ENCODE data around the gene CFAP119.
"Not testable (repeated sequence)": the region's sequence is repeated elsewhere in the genome, so short reads cannot be mapped to it uniquely, and the experiment has no call there.

Gene CFAP119

DNA sequence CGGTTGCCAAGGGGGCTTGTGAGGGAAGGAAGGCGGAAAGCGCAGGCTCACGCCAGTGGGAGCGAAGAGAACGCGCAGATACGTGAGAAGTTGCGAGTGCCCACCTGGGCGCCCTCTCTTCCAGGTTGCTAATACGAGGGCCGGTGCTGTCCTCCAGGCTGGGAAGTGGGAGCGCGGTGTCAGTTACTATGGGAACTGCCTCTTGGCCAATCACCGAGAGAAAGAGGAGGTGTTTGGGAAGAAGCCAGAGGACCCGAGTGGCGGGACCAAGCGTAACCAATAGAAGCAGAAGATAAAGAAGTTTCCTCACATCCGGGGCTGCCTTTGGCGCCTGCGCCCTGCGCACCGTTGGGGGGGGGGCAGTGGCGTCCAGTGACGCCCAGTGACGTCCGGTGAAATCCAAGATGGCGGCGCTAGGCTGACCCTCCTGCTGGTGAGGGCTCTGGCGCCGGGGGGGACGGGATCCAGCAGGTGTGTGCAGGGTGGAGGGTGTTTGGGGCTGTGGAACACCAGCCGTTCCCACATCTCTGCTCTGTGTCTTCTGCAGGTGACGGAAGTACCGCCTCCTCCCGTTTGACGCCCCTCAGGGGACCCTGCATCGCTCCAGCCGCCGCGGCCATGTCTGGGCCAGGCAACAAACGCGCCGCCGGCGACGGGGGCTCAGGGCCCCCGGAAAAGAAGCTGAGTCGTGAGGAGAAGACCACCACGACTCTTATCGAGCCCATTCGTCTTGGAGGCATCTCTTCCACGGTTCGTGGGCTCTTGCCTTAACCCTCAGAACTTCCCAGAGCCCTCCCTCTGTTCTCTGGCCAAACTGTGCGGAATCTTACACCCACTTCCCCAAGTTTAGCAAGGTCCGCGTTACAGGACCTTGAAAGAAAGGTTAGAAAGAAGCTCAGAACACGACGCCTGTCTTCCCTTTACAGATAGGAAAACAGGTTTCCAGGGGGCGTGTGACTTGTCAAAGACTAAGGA lies at the start of gene CFAP119, which contains the start of gene RNF40:
Gene CFAP119, minus strand, starts transcription at position 135 of the 975 bp plus-strand sequence. CDS start 314 bp downstream, outside the sequence.
Gene RNF40, plus strand, starts transcription at position 395 of the 975 bp plus-strand sequence. Its CDS starts 224 bp downstream, at position 619.
- peak; percentile 91 to 95 for DNase-seq

- not testable (repeated sequence) for DNase-seq
Observed at GRCh38 chr16:30809675-30810074, 47.8 kb upstream of the CFAP119 start.

- not testable (repeated sequence) for DNase-seq
Observed at GRCh38 chr16:30808890-30809426, 47.1 kb upstream of the CFAP119 start.

- no peak for DNase-seq
Observed at GRCh38 chr16:30808146-30808545, 46.3 kb upstream of the CFAP119 start.

DNA sequence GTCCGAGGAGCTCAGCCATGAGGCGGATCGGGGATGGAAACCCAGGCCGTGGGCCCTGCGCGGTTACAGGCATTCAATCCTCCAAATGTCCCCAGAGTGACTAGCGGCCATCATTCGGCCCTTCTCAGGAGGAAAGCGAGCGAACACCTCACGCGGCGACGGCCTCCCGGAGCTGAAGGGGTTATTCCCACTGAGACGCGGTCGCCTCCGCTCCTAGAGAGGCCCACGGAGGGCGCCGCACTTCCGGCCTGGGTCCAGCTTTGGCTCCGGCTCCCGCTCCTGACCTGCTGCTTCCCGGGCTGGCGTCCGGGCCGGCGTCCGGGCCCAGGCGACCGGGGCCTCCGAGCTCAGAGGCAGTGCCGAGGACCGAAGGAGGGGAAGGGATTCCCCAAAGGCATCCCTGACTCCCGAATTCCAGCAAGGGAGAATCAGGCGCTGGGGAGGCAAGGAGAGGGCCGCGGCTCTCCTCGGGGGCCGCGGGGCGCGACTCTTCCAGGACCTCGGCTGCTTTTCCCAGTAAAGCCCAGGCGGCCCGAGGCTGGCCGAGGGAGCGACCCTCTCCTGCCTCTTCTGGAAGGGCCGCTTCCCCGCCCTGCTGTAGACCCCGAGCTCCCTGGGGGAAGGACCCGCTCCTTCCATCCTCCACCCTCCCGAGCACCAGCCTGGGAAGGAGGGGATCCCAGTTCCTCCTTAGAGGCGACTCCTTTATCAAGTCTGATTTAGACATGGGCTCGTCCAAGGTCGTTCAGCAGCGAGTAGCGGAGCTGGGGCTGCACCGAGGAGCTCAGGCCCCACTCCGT lies 43.7 kb upstream of the CFAP119 start:
- peak; percentile 53 to 56 for DNase-seq

DNA sequence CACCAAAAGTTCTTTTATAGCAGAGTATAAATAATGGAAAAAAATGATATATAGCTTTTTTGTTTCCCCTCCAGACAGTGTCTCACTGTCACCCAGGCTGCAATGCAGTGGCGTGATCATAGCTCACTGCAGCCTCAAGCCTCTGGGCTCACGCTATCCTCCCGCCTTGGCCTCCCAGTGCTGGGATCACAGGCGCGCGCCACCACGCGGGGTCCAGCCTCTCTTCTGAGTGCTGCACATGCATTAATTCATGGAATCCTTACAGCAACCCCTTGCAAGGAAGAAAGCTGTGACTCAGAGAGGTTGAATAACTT lies 43.2 kb upstream of the CFAP119 start:
- DNase-seq: no peak

DNA sequence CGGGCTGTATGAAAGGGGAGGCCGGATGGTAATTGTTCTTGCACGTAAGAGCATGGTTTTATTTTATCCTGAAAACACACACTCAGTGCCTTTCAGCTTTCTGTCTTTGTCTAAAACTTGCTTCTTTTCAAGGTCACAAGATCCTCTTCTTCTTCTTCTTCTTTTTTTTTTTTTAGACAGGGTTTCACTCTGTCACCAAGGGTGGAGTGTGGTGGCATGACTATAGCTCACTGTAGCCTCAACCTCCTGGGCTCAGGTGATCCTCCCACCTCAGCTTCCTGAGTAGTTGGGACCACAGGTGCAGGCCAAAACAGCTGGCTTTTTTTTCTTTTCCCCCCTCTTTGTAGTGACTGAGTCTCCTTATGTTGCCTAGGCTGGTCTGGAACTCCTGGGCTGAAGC lies 41.1 kb upstream of the CFAP119 start:
- DNase-seq: no peak

GRCh38 chr16:30797670-30798309 lies 35.9 kb upstream of the CFAP119 start:
- DNase-seq: no peak

GRCh38 chr16:30794634-30795033 lies 32.8 kb upstream of the CFAP119 start:
- DNase-seq: no peak

GRCh38 chr16:30793508-30794069 lies 31.7 kb upstream of the CFAP119 start:
- no peak for DNase-seq

DNA sequence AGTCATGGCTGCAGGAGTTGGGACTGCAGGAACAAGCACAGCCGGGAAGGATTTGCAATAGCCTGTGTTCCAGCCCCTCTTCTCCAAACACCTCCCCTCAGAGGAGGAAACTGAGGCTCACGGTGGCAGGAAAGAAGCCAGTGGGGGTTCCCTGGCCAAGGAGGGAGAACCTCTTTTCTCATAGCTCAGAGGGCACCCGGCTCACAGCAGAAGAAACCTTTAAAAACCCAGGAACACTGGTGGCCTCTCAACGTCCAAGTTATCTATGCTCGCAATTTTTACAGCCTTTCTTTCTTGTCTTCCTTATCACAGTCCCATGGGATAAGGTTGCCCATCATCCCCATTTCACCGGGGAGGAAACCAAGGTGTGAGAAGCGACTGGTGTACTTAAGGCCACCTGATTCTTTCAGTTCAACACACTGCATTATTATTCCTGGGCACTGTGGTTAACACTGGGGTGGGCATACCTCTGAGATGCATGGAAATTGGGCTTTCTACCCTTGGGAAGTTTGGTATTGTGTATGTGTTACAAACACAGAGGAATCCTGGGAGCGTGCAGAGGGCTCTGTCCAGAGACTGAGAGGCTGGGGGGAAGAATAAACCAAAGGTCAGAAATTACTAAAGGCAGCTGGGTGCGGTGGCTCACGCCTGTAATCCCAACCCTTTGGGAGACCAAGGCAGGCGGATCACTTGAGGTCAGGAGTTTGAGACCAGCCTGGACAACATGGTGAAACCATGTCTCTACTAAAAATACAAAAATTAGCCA lies 25.9 kb upstream of the CFAP119 start:
- no peak for DNase-seq

- peak; percentile 23 to 41 for DNase-seq
Observed at GRCh38 chr16:30786936-30787612, 25.2 kb upstream of the CFAP119 start, which contains the start of gene ZNF629. Gene ZNF629, minus strand, starts transcription at chr16:30787205. Its CDS starts 2,723 bp downstream, at chr16:30784482.

DNA sequence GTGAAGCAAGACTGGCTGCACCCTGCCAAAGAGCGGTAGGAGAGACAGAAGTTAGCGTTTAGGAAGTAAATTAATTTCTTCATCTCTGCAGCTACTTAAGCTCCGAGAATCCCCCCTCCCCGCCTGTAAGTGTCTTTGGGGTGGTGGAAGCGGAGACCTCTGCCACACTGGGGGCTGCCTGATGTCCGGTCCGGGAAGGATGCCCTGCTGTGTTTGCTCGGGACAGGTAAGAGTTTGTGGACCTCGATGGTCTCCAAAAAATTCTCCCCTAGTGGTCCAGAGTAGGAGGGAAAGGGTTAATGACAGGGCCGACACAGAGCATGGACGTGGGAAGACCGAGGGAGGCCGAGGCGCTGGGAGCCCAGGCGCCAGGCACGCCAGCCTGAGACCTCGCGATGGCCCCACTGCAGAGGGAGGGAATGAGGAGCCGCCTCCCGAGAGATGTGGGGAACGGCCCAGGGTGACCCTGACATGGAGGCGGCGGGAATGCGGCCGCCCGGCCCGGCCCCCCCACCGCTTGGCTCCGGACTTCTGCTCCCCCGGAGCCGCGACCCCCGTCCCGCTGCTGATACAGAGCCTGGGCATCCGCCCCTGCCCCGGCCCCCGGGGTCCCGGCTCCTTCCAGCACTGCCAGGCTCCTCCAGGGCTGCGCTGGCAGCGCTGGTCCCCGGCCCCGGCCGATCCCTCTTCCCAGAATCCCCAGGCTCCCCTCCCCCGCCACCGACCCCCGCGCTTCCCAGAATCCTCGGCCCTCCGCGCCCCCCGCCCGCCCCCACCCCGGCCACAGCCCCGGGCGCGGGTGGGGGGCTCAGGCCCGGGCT lies 24.5 kb upstream of the CFAP119 start:
- no peak for DNase-seq

DNA sequence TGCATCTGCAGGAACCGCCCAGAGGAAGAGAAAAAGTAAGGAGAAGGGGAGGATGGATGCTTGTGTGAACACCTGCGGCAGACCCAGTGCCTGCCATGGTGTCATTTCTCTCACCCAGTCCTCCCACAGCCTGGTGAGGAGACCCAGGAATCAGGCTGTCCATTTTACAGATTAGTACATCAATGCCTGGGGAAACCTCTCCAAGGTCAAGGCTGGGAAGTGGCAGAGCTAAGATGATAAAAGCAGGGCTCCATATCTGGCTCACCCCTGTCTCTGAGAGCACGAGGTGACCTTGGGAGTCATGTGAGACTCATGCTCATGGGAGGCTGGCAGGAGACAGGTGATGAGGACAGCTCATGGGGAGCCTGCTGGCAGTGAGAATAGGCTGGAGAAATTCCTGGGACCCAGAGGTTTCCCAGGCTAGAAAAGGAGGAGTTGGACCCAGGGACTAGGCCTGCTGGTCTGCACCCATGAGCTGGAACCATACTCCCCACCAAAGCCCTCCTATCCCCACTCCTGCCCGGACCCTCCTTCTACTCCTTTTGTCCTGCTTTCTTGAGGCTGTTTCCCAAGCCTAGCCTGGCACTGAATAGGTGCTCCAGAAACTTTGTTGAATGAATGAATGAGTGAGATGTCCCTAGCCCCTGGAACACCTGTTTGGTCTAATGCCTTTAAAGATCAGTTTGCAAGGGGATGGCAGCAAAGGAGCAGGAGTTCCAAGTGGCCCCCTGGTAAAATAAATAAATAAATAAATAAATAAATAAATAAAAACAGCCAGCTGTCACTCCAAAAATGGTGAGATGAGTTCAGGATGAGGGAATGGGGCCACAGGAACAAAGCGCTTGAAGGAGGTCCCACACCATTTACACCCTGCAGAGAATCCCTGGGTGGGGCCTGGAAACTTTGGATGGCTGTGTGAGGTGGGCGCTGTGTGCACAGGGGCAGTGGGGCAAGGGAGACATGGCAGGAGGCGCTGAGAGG lies 23.6 kb upstream of the CFAP119 start:
- no peak for DNase-seq

GRCh38 chr16:30784215-30784614 lies 22.4 kb upstream of the CFAP119 start:
- DNase-seq: no peak

DNA sequence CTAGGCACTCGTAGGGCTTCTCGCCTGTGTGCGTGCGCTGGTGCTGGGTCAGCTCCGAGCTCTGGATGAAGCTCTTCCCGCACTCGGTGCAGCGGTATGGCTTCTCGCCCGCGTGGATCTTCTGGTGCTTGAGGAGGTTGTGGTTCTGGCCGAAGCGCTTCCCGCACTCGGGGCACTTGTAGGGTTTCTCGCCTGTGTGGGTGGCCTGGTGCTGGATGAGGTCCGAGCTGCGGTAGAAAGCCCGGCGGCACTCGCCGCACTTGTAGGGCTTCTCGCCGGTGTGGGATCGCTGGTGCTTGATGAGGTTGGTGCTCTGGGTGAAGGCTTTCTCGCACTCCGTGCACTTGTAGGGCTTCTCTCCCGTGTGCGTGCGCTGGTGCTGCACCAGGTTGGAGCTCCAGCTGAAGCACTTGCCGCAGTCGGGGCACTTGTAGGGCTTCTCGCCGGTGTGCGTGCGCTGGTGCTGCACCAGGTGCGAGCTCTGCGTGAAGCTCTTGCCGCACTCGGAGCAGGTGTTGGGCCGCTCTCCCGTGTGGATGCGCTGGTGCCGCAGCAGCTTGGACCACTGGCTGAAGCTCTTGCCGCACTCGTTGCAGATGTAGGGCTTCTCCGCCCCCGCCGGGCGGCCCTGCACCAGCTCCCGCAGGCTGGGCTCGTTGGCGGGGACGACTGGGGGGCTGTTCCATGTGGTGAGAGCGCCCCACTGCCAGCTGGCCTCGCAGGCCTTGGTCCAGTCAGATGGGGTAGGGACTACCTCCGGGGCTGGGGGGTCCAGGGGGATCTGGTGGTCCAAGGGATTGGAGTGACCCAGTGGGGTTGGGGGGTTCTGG lies 21.6 kb upstream of the CFAP119 start:
- no peak for DNase-seq

DNA sequence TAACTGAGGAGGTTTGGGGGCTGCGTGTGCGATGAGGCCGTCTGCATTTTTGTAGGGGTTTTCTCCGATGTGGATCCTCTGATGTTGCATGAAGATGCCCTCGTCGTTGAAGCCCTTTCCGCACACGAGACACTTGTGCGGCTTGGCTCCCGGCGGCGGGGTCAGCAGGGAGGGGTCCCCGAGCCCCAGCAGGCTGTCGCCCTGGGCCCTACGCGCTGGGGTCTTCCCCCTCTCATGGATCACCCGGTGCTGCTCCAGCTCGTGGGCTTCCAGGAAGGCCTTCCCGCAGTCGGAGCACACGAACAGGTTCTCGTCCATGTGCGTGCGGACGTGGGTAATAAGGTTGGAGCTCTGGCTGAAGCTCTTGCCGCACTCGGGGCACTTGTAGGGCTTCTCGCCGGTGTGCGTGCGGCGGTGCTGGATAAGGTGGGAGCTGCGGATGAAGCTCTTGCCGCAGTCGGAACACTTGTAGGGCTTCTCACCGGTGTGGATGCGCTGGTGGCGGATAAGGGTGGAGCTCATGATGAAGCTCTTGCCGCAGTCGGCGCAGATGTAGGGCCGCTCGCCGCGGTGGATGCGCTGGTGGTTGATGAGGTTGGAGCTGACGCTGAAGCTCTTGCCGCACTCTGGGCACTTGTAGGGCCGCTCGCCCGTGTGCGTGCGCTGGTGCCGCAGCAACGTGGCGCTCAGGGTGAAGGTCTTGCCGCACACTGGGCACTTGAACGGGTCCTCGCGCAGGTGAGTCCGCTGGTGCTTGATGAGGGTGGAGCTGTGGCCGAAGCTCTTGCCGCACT lies 20.8 kb upstream of the CFAP119 start:
- no peak for DNase-seq

Data from CD4-positive, alpha-beta T cell treated with Interferon alpha-2 for 1 hour (primary cell).